Stimulated activated naive B cell treated with anti-CD40 and anti-IgM and Interleukin-4, amounts not matched to agents 10 μg/mL and 1 μg/mL and 100 μg/mL, for 72 hours (primary cell): ENCODE measurements around the gene TTC23L.

Experiments used
- ATAC-seq, 2 donors: fragments of 150-1000 bp; cut with Tn5 transposase; replicated peaks; 2 replicates each; pipeline ENCODE4 v1.10.0; 2021; ENCODE audit warnings: moderate library complexity in 1 of 2
- DNase-seq: peaks from one replicate; pipeline ENCODE4 v3.0.0; 2021
- H3K27ac Mint-ChIP-seq: one replicate; pipeline ENCODE4 v1.8.0; 2022; ENCODE audit warnings: mild to moderate bottlenecking, mixed read lengths
- H3K27me3 Mint-ChIP-seq, 2 donors: one replicate each; pipeline ENCODE4 v1.8.0; 2022; ENCODE audit warnings: mixed read lengths in 2 of 2
- H3K36me3 Mint-ChIP-seq, 2 donors: one replicate each; pipeline ENCODE4 v1.8.0; 2022; ENCODE audit warnings: mixed read lengths in 2 of 2, mild to moderate bottlenecking in 1 of 2
- H3K4me1 Mint-ChIP-seq, 2 donors: one replicate each; pipeline ENCODE4 v1.8.0; 2022; ENCODE audit warnings: mixed read lengths in 2 of 2, mild to moderate bottlenecking in 1 of 2
- H3K4me3 Mint-ChIP-seq, 2 donors: one replicate each; pipeline ENCODE4 v1.8.0; 2022; ENCODE audit warnings: mild to moderate bottlenecking in 2 of 2, mixed read lengths in 2 of 2, moderate library complexity in 1 of 2
- H3K9me3 Mint-ChIP-seq, 2 donors: one replicate each; pipeline ENCODE4 v1.8.0; 2022; ENCODE audit warnings: mixed read lengths in 2 of 2, mild to moderate bottlenecking in 1 of 2

The TTC23L gene

DNA sequence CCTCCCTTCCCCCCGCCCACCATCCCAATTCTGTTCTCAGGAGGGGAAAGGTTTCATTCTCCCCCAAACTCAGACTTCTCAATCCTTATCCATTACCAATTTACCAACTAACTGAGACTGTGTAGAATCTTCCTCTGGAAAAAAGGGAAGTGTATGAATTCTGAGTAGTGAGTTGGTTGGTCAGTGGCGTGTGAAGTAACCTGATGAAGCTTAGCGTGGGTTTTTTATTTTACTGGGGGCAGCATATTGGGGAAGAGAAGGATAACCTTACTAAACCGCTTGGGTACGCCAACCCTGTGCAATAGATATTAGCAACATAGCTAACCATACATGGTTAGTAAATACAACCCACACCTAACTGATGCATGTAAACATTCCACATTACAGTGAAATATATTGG lies 89.3 kb downstream of the TTC23L start:
- peaks cover 14 to 21% of the 10 kb centered on the region in 2 donors for H3K4me1 Mint-ChIP-seq

DNA sequence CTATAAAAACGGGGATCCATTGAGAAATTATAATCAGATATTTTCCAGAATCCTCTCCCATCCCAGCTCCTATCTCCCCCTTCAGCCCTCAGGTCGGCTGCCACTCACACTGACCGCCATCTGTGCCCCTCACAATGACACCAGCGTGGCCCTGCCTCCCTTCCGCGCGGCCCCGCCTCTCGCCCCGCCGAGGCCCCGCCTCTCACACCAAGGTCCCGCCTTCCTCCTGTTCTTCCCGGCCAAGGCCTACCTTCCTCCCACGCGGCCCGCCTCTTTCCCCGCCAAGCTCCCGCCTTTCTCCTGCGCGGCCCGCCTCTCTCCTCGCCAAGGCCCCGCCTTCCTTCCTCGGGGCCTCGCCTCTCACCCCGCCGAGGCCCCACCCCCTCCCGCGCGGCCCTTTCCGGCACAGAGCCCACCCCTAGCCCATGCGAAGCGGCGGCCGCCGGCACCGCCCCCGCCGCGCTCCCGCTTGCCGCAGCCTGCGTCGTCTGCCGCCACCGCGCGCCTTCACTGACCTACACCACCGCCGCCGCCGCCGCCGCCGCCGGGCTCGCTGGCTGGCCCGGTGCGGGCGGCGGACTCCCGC lies 90.3 kb downstream of the TTC23L start, which contains the start of gene DNAJC21:
DNAJC21 (plus strand) TSS at position 426 of the 586 bp plus-strand sequence. CDS start 261 bp downstream, outside the sequence.
- peak within 1 kb of the TSS; percentile 98 to 99 for H3K4me3 Mint-ChIP-seq
- DNase-seq, result peak; percentile 98
- peak; percentile 88 to 89 for ATAC-seq
- H3K4me1 Mint-ChIP-seq, result peaks cover 20 to 27% of the 10 kb centered on the region in 2 donors
- no peaks in the 10 kb centered on the region for H3K9me3 Mint-ChIP-seq
- H3K27me3 Mint-ChIP-seq, result no peaks in the 10 kb centered on the region
- peak within 1 kb of the TSS; percentile 98 for H3K27ac Mint-ChIP-seq
- H3K36me3 Mint-ChIP-seq, result peaks cover 16 to 20% of the 10 kb centered on the region in 2 donors

More for the DNA sequence above, 89.3 kb downstream of the TTC23L start:
- H3K4me3 Mint-ChIP-seq, result no peak overlapping the region
- H3K27me3 Mint-ChIP-seq, result no peaks in the 10 kb centered on the region
- H3K36me3 Mint-ChIP-seq, result peaks cover 16 to 19% of the 10 kb centered on the region in 2 donors
- no peak for ATAC-seq
- no peak for DNase-seq
- H3K9me3 Mint-ChIP-seq, result no peaks in the 10 kb centered on the region
- no peak overlapping the region for H3K27ac Mint-ChIP-seq

DNA sequence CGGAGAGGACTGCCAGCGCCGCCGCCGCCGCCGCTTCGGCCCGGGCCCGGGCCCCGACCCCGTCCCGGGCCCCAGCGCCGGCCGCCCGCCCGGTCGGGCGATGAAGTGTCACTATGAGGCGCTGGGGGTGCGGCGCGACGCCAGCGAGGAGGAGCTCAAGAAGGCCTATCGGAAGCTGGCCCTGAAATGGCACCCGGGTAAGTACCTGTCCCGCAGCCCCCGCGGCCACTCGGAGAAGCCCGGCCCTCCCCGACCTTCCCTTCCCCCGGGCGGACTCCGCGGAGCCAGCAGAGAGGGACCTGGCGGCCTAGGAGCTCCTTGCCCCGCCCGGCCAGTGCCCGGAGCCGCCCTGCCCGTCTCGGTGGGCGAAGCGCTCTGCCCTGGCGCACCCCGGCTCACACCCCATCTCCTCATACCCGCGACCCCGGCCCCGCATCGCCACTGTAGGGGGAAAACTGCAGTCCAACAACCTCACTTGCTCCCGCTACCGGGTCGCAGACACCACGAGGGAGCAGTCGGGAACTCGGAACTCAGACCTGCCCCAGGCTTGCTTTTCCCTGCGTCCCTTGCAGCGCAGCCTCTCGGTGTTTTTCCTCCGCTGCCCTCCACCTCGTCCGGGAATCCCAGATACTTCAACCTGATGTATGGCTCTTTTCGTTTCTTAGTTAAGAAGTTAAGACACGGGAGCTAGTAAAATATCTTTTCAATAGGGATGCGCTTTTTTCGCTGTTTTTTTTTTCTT lies 90.9 kb downstream of the TTC23L start:
- Mint-ChIP-seq H3K27me3 (no peaks in the 10 kb centered on the region), H3K4me1 (peaks cover 20 to 27% of the 10 kb centered on the region in 2 donors), H3K36me3 (peaks cover 15 to 17% of the 10 kb centered on the region in 2 donors), H3K9me3 (no peaks in the 10 kb centered on the region), H3K4me3 (peak overlapping the region; percentile 98 to 99), H3K27ac (peak overlapping the region; percentile 98)
- DNase-seq, result peak; percentile 76
- peak; percentile 83 to 86 for ATAC-seq

DNA sequence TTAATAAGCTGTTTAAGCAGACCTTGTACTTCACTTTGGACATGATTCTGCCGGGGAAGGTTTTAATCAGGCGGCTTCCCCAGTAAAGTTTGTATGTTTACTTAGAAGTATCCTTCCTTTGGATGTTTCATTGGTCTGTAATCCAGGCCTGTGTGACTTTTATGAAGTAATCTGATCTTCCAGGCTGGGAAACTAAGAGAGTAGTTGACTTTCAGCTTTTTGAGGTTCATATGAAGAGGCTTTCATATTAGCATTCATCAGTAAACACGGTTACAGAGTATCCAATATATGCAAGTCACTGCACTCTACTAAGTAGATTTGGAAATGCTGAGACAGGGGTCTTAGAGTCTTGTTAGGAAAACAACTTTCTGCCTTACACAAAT lies 91.5 kb downstream of the TTC23L start:
- Mint-ChIP-seq H3K27me3 (no peaks in the 10 kb centered on the region), H3K36me3 (peaks cover 14% of the 10 kb centered on the region in 2 donors), H3K9me3 (no peaks in the 10 kb centered on the region), H3K27ac (peak overlapping the region; percentile 98), H3K4me3 (peak overlapping the region; percentile 98 to 99), H3K4me1 (peaks cover 20 to 27% of the 10 kb centered on the region in 2 donors)
- ATAC-seq (no peak), DNase-seq (no peak)

DNA sequence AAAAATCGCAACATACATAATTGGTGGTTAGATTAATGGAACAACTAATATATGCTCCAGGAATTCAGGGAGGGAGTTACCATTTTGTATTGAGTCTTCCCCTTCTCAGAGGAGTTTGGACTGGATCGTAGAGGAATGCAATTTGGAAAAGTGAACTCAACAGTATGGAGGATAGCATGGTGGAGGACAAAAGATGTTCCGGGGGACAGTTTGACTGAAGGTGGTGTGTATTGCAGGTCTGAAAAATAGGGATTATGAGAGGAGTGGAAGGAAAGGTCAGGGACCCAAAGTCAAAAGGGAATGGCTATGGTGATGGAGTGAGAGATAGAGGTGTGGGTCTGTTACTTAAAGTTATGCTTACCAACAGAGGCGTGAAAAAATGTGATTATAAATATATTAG lies 91.9 kb downstream of the TTC23L start:
- H3K27me3 Mint-ChIP-seq, result no peaks in the 10 kb centered on the region
- peaks cover 13 to 14% of the 10 kb centered on the region in 2 donors for H3K36me3 Mint-ChIP-seq
- no peaks in the 10 kb centered on the region for H3K9me3 Mint-ChIP-seq
- H3K4me1 Mint-ChIP-seq, result peaks cover 20 to 27% of the 10 kb centered on the region in 2 donors
- peak overlapping the region; percentile 98 to 99 for H3K4me3 Mint-ChIP-seq
- H3K27ac Mint-ChIP-seq, result no peak overlapping the region
- no peak for ATAC-seq
- no peak for DNase-seq

DNA sequence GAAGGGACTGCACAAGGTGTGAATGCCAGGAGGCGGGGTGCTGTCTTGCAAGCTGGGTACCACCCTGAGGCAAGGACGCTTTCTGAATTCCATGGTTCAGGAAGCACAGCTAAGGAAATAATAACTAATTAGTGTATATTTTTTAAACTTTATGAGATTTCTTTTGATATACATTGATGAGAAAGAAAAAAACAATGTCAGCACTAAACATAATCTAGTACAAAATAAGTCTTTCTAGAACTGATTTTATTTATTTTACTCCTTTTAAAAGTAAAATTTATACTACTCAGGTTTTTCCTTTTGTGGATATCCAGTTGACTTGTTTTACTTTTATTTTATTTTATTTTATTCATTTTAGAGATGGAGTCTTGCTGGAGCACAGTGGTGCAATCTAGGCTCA lies 94.0 kb downstream of the TTC23L start:
- no peak for DNase-seq
- Mint-ChIP-seq H3K4me3 (no peak overlapping the region), H3K27me3 (no peaks in the 10 kb centered on the region), H3K9me3 (no peaks in the 10 kb centered on the region), H3K36me3 (peaks cover 14 to 22% of the 10 kb centered on the region in 2 donors), H3K27ac (no peak overlapping the region), H3K4me1 (peaks cover 20 to 27% of the 10 kb centered on the region in 2 donors)
- no peak for ATAC-seq

DNA sequence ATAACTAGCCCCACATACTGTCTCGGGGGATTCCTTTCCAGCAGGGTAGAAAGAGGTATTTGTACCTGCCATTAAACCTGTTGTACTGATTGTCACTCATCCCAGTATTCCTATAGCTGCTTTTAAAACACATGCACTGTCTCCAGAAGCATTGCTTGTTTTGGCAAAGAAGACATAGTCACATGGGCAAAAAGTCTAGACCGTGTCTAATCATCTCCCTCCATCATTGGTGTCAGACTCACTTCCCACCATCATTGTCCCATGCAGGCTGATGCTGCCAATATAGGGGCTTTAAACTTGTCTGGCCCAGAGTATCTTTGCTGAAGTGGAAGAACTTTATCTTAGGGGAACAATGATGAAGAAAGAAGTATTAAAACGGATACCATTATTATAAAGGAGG lies 103.0 kb downstream of the TTC23L start:
- Mint-ChIP-seq H3K4me3 (no peak overlapping the region), H3K36me3 (peaks cover 32 to 44% of the 10 kb centered on the region in 2 donors), H3K27me3 (no peaks in the 10 kb centered on the region), H3K9me3 (no peaks in the 10 kb centered on the region), H3K27ac (no peak overlapping the region), H3K4me1 (no peaks in the 10 kb centered on the region)
- no peak for ATAC-seq
- DNase-seq, result no peak

DNA sequence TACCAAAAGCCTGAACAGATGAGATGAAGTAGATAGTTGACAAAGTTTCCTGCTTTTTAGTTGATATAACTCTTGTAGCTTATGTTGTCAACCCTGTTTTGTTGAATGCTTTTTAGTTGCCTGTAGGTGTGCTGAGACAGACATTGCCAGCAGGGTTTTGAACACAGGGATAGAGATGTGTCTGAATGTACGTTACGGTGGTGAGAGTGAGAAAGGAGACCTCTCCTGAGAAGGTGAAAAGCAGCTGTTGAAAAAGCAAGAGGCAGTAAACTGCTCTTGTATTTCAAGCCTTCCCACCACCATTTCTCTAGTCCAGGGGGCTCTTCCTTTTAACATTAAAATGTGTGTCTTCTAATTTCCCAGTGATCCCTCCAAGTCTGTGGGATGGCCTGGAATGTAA lies 105.1 kb downstream of the TTC23L start:
- Mint-ChIP-seq H3K4me1 (no peaks in the 10 kb centered on the region), H3K36me3 (peaks cover 32 to 52% of the 10 kb centered on the region in 2 donors), H3K27ac (no peak overlapping the region), H3K9me3 (no peaks in the 10 kb centered on the region), H3K4me3 (no peak overlapping the region), H3K27me3 (no peaks in the 10 kb centered on the region)
- DNase-seq, result no peak
- no peak for ATAC-seq

DNA sequence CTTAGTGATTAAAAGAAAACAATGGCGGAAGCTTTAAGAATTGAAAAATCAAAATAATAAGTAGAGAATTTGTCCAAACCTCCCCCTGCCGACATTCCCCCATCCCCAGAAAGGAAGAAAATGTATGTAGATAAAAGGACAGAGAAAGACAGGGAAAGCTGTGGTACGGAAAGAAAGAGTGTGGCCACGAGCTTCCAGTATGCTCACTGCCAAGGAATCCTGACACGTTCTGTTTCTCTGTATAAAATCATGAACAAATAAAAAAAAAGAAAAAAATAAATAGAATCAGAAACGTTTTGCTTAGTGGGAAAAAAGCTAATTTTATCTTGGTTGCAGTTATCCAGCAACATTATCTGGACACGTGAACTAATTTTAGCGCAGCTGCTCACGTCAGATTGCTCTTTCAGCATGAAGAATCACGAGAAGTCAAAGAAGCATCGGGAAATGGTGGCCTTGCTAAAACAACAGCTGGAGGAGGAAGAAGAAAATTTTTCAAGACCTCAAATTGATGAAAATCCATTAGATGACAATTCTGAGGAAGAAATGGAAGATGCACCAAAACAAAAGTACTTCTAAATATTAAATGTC lies 105.6 kb downstream of the TTC23L start:
- Mint-ChIP-seq H3K27me3 (no peaks in the 10 kb centered on the region), H3K36me3 (peaks cover 34 to 55% of the 10 kb centered on the region in 2 donors), H3K9me3 (no peaks in the 10 kb centered on the region), H3K4me1 (no peaks in the 10 kb centered on the region), H3K27ac (no peak overlapping the region), H3K4me3 (no peak overlapping the region)
- no peak for DNase-seq
- no peak for ATAC-seq
